Stimulated activated CD4-positive, alpha-beta T cell treated with anti-CD3 and anti-CD28 coated beads, TNF-alpha, amount 100 ng/mL, for 4 hours (primary cell): Measurements from ENCODE around the gene SPC25.
"Not testable (repeated sequence)": the region's sequence is repeated elsewhere in the genome, so short reads cannot be mapped to it uniquely, and the experiment has no call there.

ENCODE experiments used
- DNase-seq, 3 experiments: peaks; one replicate each; pipeline ENCODE4 v3.0.0-alpha.2; 2020; ENCODE audit warnings: low read depth in 3 of 3

The SPC25 gene

DNA sequence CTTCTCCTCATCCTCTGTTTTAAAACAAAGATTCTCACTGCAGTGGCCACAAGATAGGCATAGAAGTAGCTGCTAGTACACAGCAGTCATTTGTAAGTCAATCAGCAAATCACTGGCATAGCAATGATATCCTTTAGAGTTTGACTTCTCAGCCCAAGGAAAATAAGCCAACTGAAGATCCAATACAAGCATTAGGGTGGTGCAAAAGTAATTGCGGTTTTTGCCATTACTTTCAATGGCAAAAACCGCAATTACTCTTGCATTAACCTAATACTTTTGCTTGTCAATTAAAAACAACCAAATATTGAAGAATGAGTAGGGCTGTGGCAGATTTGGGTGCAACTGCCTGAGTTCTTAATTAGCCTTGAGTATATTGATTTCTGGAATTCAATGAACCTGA lies 13.7 kb upstream of the SPC25 start:
- DNase-seq: no peak

- no peak for DNase-seq
Observed at GRCh38 chr2:168901003-168901402, 10.8 kb upstream of the SPC25 start, which contains the start of gene G6PC2. TSS of gene G6PC2 (plus strand) at chr2:168901291. CDS start at chr2:168901332, 41 bp downstream.

- no peak for DNase-seq
Observed at GRCh38 chr2:168897449-168897848, 7.2 kb upstream of the SPC25 start.

DNA sequence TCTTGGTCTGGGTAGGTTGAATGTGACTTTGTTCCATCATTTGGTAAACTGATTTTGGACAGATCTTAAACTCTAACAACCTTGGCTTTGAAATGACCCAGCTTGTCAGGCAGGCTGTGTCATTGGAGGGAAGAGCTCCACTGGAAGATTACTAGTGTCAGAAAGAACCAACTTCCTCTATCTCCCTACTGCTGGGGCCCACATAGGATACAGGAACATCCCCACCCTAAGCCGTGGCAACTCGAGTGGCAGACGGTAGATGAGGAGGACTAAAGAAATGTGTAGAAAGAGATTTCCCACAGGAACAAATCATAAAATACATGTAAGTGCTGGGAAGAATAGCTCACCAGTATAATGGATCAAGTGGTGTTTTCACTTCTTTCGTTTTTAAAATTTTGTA lies 6.6 kb upstream of the SPC25 start:
- DNase-seq: no peak

GRCh38 chr2:168895771-168896170 lies 5.5 kb upstream of the SPC25 start:
- no peak for DNase-seq

DNA sequence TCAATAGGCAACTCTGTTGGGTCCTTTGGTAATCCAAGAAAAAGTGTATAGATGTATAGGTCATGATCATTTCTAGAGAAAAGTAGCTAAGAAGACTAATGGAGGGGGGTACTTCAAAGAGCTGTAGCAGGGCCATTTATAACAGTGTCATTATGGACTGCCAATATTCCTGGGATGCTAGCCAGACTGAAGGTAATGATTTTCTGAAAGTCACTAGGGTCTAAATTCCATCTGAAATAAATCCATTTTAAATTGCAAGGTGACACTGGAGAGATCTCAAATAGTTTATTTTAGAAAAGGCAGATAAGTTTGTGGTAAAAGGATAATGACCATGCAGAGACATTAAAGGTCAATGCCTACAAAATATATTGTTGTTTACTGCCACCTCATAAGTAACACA lies 4.5 kb upstream of the SPC25 start:
- DNase-seq: no peak

- no peak for DNase-seq
Observed at GRCh38 chr2:168894101-168894500, 3.9 kb upstream of the SPC25 start.

- no peak for DNase-seq
Observed at GRCh38 chr2:168892327-168892726, 2.1 kb upstream of the SPC25 start.

DNA sequence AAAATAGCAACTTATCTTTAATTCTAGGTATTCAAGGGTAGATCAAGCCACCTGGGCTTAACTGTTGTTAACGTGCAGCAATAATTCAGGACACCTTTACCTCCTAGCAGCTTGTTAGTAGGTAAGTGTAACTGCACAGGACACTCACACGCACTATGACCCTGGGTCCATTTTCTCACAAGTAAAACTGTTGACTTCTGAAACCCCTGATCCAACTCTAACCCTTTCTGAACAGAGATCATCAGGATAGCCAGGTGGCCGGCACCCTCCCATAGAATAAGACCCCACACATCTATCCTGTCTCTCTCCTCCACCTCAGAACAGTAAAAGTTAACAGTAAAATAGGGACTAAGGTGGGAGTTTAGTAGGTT lies 610 bp downstream of the SPC25 start:
- no peak for DNase-seq

- DNase-seq: no peak
Observed at GRCh38 chr2:168884975-168885374, 5.3 kb downstream of the SPC25 start.

DNA sequence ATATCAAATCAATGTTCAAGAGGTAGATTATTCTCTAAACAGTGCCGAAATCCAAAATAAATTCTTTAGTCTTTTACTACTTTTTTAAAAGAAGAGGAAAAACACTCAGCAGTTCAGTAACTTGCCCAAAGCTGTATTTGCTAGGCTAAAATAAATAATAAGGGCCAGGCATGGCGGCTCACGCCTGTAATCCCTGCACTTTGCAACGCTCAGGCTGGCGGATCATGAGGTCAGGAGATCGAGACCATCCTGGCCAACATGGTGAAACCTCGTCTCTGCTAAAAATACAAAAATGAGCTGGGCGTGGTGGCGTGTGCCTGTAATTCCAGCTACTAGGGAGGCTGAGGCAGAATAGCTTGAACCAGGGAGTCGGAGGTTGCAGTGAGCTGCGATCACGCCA lies 8.1 kb downstream of the SPC25 start:
- not testable (repeated sequence) for DNase-seq

DNA sequence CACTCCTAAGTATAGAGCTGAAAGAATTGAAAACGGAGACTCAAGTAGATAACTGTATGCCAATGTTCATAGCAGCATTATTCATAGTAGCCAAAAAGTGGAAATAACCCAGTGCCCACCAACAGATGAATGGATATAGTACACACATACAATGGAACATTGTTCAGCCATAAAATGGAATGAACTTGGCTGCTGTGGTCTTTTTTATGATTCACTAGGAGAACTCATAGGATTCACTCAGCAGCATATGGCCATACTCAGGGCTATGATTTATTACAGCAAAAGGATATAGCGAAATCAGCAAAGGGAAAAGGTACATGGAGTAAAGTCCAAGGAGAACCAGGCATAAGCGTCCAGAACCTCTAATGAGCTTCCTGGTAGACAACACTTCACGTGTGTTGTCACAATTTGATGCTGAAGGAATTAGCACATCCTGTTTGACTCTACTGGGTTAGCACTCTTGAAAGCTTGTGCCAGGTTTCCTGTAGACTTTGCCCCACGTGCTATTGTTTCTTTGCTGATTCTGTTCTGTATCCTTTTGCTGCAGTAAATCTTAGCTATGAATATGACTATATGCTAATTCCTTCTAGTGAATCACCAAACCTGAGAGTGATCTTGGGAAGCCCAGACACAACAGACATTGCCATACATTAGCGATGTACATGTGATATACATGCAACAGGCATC lies 15.7 kb downstream of the SPC25 start:
- no peak for DNase-seq

GRCh38 chr2:168870824-168871223 lies 19.4 kb downstream of the SPC25 start:
- not testable (repeated sequence) for DNase-seq

GRCh38 chr2:168870369-168870768 lies 19.9 kb downstream of the SPC25 start:
- not testable (repeated sequence) for DNase-seq

DNA sequence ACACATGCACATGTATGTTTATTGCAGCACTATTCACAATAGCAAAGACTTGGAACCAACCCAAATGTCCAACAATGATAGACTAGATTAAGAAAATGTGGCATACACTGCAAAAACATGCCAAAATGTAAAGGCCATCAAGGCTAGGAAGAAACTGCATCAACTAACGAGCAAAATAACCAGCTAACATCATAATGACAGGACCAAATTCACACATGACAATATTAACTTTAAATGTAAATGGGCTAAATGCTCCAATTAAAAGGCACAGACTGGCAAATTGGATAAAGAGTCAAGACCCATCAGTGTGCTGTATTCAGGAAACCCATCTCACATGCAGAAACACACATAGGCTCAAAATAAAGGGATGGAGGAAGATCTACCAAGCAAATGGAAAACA lies 23.1 kb downstream of the SPC25 start:
- DNase-seq: not testable (repeated sequence)

GRCh38 chr2:168858146-168858545 lies 32.1 kb downstream of the SPC25 start:
- no peak for DNase-seq

GRCh38 chr2:168855601-168856000 lies 34.6 kb downstream of the SPC25 start:
- DNase-seq: no peak

GRCh38 chr2:168854651-168855050 lies 35.6 kb downstream of the SPC25 start:
- DNase-seq: no peak

DNA sequence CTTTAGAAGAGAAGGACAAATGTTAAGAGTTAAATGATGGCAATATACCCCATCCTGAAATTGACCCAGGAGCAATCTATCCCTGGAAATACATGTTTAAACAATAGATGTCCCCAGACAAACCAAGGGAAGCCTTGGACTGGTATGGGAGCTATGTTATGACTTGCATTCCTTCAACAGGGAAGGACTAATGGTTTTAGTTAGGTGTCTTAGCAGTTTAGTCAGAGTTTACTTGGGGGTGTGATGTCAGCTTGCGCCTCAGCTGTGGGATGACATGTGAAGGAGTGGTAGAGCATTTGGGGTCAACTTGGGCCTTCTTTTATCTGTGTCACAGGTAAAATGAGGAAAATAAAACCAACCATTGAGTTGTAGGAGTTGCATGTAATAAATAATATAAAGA lies 36.8 kb downstream of the SPC25 start:
- no peak for DNase-seq

DNA sequence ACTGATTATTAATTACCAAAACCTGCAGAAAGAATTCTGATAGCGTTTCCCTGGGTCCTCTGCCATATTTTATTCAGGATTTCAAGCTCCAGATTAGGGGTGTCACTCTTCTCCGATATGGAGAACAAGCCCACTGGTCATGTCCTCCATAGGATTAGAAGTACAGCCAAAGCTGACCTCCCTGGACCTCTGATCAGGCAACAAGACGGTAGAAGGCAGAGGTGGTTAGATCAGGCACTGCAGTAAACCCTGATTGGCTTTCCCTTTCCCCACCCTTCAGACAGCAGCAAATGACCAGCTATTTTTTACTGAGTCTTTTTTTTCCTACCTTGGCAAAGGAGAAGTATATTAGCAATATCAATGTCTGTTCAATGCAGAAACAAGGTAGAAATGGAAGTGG lies 37.7 kb downstream of the SPC25 start:
- no peak for DNase-seq

GRCh38 chr2:168851674-168852320 lies 38.4 kb downstream of the SPC25 start:
- DNase-seq: no peak

DNA sequence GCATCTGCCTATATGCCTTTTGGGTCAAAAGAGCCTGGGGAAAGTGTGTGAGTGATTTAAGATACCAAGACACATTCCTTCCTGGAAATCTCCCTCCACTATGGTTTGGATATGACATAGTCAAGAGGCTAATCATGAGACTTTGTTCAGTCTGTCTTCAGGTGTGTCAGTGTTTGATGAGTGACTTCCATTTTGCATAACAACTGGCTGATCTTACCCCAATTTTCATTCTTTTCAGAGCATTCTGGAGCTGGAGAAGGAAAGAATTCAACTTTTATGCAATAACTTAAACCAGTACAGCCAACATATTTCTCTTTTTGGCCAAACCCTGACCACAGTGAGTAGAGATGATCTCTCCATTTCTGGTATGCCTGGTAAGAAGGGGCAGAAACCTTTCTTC lies 39.4 kb downstream of the SPC25 start:
- no peak for DNase-seq

DNA sequence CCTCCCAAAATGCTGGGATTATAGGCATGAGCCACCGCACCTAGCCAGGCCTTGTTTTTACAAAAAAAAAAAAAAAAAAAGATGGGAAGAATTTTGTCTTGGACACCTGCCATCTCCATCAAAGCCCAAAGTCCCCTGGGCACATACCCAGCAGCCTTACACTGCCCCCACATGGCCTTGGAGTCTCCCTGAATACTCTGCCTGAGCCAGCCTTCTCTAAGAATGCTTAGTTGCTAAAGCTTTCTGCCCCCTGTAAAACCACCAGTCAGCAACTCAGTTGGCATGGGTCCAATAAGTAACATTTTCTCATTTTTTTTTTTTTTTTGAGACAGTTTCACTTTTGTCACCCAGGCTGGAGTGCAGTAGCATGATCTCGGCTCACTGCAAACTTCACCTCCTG lies 40.6 kb downstream of the SPC25 start:
- DNase-seq: no peak

DNA sequence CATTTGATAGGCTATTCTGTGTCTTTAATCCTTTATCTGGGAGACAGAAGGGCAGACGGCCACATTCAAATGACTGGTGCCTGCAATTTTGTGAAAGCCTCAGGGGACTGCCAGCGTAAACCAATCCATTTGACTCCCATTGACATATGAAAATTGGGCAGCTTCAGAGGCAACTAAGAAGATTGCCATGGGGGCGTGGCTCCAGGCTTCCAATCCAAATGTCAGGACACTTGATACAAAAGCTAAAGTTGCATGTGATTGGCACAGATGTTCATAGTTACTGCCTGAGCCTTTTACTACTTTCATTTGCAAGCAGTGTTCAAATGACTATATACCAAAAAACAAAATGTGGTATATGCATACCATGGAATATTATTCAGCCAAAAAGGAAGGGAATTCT lies 42.0 kb downstream of the SPC25 start:
- DNase-seq: no peak
